Measurements from ENCODE around the gene EVA1A. TPM values are rescaled to one million over a fixed set of nuclear protein-coding genes. Genes with fewer than 3 reads are reported as not detected.
A peak's percentile ranks its signal among the peaks of the same experiment; 100 is the strongest.

EVA1A gene
- total RNA-seq, 1 experiment from 2014 or later, result 10.8 TPM

GRCh38 chr2:75528221-75528977 lies 32.3 kb downstream of the EVA1A start:
- Histone ChIP-seq H3K27ac (peak overlapping the region; percentile 42; the same call in 1 of the 2 replicates), H3K4me3 (peak overlapping the region; percentile 15; the same call in 1 of the 2 replicates), H3K9me2 (ENCODE audit: insufficient read depth) (0 out of 2 replicates have a peak, but pooled peaks cover 6% of the 10 kb centered on the region), H3K4me2 (peak overlapping the region; percentile 78), H2AFZ (no peak overlapping the region; the same call in 1 of the 2 replicates), H3K27me3 (ENCODE audit: insufficient read depth, low read depth) (no peaks in the 10 kb centered on the region), H3K4me1 (replicated peaks; ENCODE audit: insufficient read depth) (peaks cover 62% of the 10 kb centered on the region), H3K9me3 (ENCODE audit: insufficient read depth, low read depth) (no peaks in the 10 kb centered on the region), H3F3A (ENCODE audit: insufficient read depth, low read depth) (peaks cover 26% of the 10 kb centered on the region), H4K20me1 (ENCODE audit: insufficient read depth) (no peaks in the 10 kb centered on the region), H3K79me2 (ENCODE audit: low read depth) (peaks cover 16% of the 10 kb centered on the region; the same call in 1 of the 2 replicates), H3K36me3 (ENCODE audit: low read depth) (no peaks in the 10 kb centered on the region)
- intact Hi-C loops (cut with micrococcal nuclease; ENCODE audit: unreplicated experiment), result loop anchor here (5.0 kb wide), 1 partner anchor 34 kb away; the partner anchor contains the start of gene EVA1A
- no TSS peak for BruUV-seq (replicated peaks)
- CTCF ChIA-PET, result interaction anchor here (0.8 kb wide), 1 partner anchor 78 kb away, joined by 3 read pairs; no protein-coding TSS in a partner anchor
- POLR2A ChIA-PET (ENCODE audit: unreplicated experiment), result no interaction called here
- DNase-seq, result peak; percentile 82 to 90
- TF ChIP-seq EZH2 (IDR thresholded peaks at IDR 0.05; ENCODE audit: low read depth), result no peak
- TF ChIP-seq CTCF (conservative IDR thresholded peaks at IDR 0.05), result no peak

DNA sequence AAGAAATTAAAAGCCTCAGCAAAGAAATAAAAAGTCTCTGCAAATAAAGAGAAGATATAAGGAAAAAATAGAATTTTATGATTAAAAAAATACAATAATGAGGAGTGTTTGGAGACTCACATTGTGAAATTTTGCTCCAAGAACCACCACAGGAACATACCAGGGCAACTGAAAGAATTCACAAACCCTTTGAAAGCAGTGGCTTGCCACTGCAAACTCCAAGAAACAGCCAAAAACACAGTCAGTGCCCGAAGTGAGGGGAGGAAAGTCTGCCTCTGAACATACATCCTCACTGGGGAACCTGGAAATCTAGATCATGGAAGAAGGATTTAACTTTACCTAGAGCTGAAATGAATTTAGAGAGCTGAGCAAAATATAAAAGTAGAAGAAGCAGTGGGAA lies 33.1 kb downstream of the EVA1A start:
- Histone ChIP-seq H3K9me3 (ENCODE audit: insufficient read depth, low read depth) (no peaks in the 10 kb centered on the region), H3K4me3 (no peak overlapping the region), H3K4me1 (replicated peaks; ENCODE audit: insufficient read depth) (peaks cover 69% of the 10 kb centered on the region), H3K79me2 (ENCODE audit: low read depth) (peaks cover 16% of the 10 kb centered on the region; the same call in 1 of the 2 replicates), H3K36me3 (ENCODE audit: low read depth) (no peaks in the 10 kb centered on the region), H3F3A (ENCODE audit: insufficient read depth, low read depth) (peaks cover 34% of the 10 kb centered on the region), H4K20me1 (ENCODE audit: insufficient read depth) (no peaks in the 10 kb centered on the region), H2AFZ (no peak overlapping the region), H3K27ac (peak overlapping the region; percentile 42; the same call in 1 of the 2 replicates), H3K9me2 (ENCODE audit: insufficient read depth) (0 out of 2 replicates have a peak, but pooled peaks cover 6% of the 10 kb centered on the region), H3K4me2 (peak overlapping the region; percentile 78), H3K27me3 (ENCODE audit: insufficient read depth, low read depth) (no peaks in the 10 kb centered on the region)
- no peak for DNase-seq
- TF ChIP-seq CTCF (conservative IDR thresholded peaks at IDR 0.05) (no peak), EZH2 (IDR thresholded peaks at IDR 0.05; ENCODE audit: low read depth) (no peak)
- intact Hi-C loops (cut with micrococcal nuclease; ENCODE audit: unreplicated experiment), result loop anchor here (5.0 kb wide), 1 partner anchor 35 kb away; the partner anchor contains the start of gene EVA1A
- BruUV-seq (replicated peaks), result no TSS peak
- ChIA-PET POLR2A (ENCODE audit: unreplicated experiment) (no interaction called here), CTCF (no interaction called here)

DNA sequence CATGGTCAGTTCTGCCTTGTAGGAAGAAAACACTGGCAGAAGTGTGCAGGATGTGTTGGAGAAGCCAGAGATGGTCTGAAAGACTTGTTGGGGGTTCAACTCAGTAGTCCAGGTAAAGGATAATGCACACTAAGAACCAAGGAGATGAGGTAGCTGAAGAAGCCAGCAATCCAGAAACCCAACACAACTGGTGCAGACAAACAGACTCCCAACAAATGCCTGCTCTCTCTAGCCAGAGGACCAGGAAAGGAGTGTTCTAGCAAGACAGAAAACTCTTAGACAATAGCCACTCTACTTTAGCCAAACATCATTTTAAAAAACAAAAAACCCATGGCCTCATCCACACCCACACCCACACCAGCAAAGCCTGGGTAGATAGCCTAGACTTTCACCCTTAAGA lies 33.9 kb downstream of the EVA1A start:
- H3K4me3 ChIP-seq, result no peak overlapping the region
- H3K27ac ChIP-seq, result no peak overlapping the region
- POLR2A ChIA-PET (ENCODE audit: unreplicated experiment), result no interaction called here
- intact Hi-C loops (cut with micrococcal nuclease; ENCODE audit: unreplicated experiment), result loop anchor here (5.0 kb wide), 1 partner anchor 35 kb away; the partner anchor contains the start of gene EVA1A
- no peaks in the 10 kb centered on the region for H3K27me3 ChIP-seq (ENCODE audit: insufficient read depth, low read depth)
- DNase-seq, result no peak
- H3K4me2 ChIP-seq, result peak overlapping the region; percentile 13; the same call in 1 of the 2 replicates
- H2AFZ ChIP-seq, result no peak overlapping the region
- H3K9me2 ChIP-seq (ENCODE audit: insufficient read depth), result 0 out of 2 replicates have a peak, but pooled peaks cover 6% of the 10 kb centered on the region
- H3K79me2 ChIP-seq (ENCODE audit: low read depth), result peaks cover 16% of the 10 kb centered on the region; the same call in 1 of the 2 replicates
- TF ChIP-seq CTCF (conservative IDR thresholded peaks at IDR 0.05), result no peak
- CTCF ChIA-PET, result no interaction called here
- H3K4me1 ChIP-seq (replicated peaks; ENCODE audit: insufficient read depth), result peaks cover 74% of the 10 kb centered on the region
- H4K20me1 ChIP-seq (ENCODE audit: insufficient read depth), result no peaks in the 10 kb centered on the region
- peaks cover 40% of the 10 kb centered on the region for H3F3A ChIP-seq (ENCODE audit: insufficient read depth, low read depth)
- no TSS peak for BruUV-seq (replicated peaks)
- no peaks in the 10 kb centered on the region for H3K9me3 ChIP-seq (ENCODE audit: insufficient read depth, low read depth)
- no peaks in the 10 kb centered on the region for H3K36me3 ChIP-seq (ENCODE audit: low read depth)
